HepG2 (cell line): ENCODE measurements around the gene CPNE4. TPM values are rescaled to one million over a fixed set of nuclear protein-coding genes. Genes with fewer than 3 reads are reported as not detected.

Experiments used
- GATAD1 ChIP-seq: IDR thresholded peaks from 2 replicates; pipeline ENCODE4 v1.6.1; 2016; ENCODE audit warnings: missing genetic modification reagents, missing compliant biosample characterization
- HNRNPUL1 ChIP-seq: fragments of 200-400 bp; formaldehyde crosslinking; IDR thresholded peaks from 2 replicates; pipeline ENCODE4 v1.6.1; 2017; ENCODE audit warnings: low read depth, mild to moderate bottlenecking, low read length, moderate library complexity
- NFKBIZ ChIP-seq: IDR thresholded peaks from 2 replicates; pipeline ENCODE4 v1.6.1; 2018; ENCODE audit warnings: missing genetic modification reagents, missing compliant biosample characterization
- PBX2 ChIP-seq: IDR thresholded peaks from 2 replicates; pipeline ENCODE4 v1.6.1; 2016; ENCODE audit warnings: control low read depth
- RARG ChIP-seq: sonication (generic); formaldehyde crosslinking; IDR thresholded peaks from 2 replicates; pipeline ENCODE4 v1.4.0; 2020; ENCODE audit warnings: low read depth, mild to moderate bottlenecking, missing genetic modification reagents
- SETDB1 ChIP-seq: sonication (generic); formaldehyde crosslinking; IDR thresholded peaks from 2 replicates; pipeline ENCODE4 v1.5.1; 2020; ENCODE audit warnings: missing genetic modification reagents, mild to moderate bottlenecking, borderline replicate concordance
- TAF15 ChIP-seq: fragments of 200-400 bp; formaldehyde crosslinking; IDR thresholded peaks from one replicate; pipeline ENCODE4 v1.6.1; 2018; ENCODE audit warnings: mild to moderate bottlenecking, low read depth, low read length; ENCODE audit not compliant: poor library complexity, severe bottlenecking
- TBX3 ChIP-seq: fragments of 450-650 bp; IDR thresholded peaks from 2 replicates; pipeline ENCODE4 v1.6.1; 2017; ENCODE audit warnings: antibody characterized with exemption, mild to moderate bottlenecking, inconsistent platforms, borderline replicate concordance
- ZNF326 ChIP-seq: sonication (generic); formaldehyde crosslinking; IDR thresholded peaks from 2 replicates; pipeline ENCODE4 v1.4.0; 2020; ENCODE audit warnings: missing genetic modification reagents, borderline replicate concordance
- ZNF468 ChIP-seq: sonication (generic); formaldehyde crosslinking; IDR thresholded peaks from 2 replicates; pipeline ENCODE4 v1.8.0; 2022; ENCODE audit warnings: mild to moderate bottlenecking, moderate library complexity, missing genetic modification reagents
- ZNF564 ChIP-seq: sonication (generic); formaldehyde crosslinking; IDR thresholded peaks from 2 replicates; pipeline ENCODE4 v1.8.1; 2023; ENCODE audit warnings: mild to moderate bottlenecking, missing genetic modification reagents
- ZNF850 ChIP-seq: sonication (generic); formaldehyde crosslinking; conservative IDR thresholded peaks from 2 replicates; pipeline ENCODE4 v1.9.0; 2021; ENCODE audit warnings: mild to moderate bottlenecking, missing genetic modification reagents
- polyA plus RNA-seq, 8 experiments: library from polyadenylated mRNA; depleted of rRNA in 3 of 8; stranded (reverse) in 7 of 8; unstranded in 1 of 8; fragments of >200 nt; fragmentation: Illumina TruSeq in 4 of 8; extraction: Trizol in 4 of 8; gene quantifications; 2 replicates each; pipeline versions ENCODE4 v1.2.1 to v1.2.3, GENCODE V29; 2011 to 2016; ENCODE audit warnings: low read depth in 4 of 8, missing spikeins in 1 of 8, mixed read lengths in 1 of 8; ENCODE audit not compliant: insufficient read depth in 1 of 8
- total RNA-seq, 5 experiments: library from RNA; depleted of rRNA; stranded (reverse); fragments of >200 nt; fragmentation: Illumina TruSeq; extraction: Trizol; gene quantifications; 2 replicates each; pipeline ENCODE4 v1.2.3, GENCODE V29; 2016; ENCODE audit warnings: low read depth in 1 of 5
- TF ChIP-seq, protein P1 (sequence below), 2 experiments: fragments of 450-650 bp in 1 of 2; sonication (generic) in 1 of 2; formaldehyde crosslinking in 1 of 2; IDR thresholded peaks; 2 replicates each; pipeline versions ENCODE4 v1.6.1 to v1.8.0; 2016 to 2022; ENCODE audit warnings: antibody characterized with exemption in 1 of 2, mild to moderate bottlenecking in 1 of 2, missing genetic modification reagents in 1 of 2

CPNE4 gene
- total and polyA plus RNA-seq, 2 of the 13 experiments (the other 11 are each of a cell fraction or from before 2014, with no cell fraction given): not detected

DNA sequence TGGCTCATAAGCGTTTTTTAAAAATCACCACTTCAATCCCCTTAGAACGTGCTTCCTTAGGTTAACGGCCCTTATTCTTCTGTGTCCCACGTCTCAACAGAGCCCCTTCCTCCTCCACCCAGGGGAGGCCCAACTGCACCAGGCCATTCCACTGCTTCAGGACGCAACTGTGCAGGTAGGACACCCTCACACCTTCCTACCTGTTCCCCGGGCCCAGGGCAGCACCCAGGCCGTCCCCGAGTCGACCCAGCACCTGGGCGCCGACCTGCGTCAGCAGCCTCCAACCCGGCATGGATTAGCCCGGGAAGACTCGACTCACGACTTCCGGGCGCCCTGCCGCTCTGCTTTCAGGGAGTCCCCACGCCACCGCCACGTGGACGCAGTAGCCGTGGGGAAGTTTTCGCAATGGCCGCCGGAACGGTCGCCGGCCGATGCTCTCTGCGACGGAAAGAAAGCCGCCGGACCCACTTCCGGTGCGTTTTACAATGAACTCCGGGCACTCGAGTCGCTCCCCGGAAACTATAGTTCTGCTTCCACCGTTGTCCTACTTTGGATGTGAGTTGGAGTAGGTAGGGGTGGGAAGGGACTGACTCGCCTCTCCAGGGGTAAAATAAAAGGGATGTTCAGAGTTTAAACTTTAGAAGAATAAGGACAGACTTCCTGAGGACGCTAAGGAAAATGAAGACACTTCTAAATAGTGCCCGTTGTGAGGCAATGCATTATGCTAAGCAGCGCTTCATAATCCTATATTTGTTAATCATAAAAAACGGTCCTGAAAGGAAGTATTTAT is 532.1 kb downstream of the CPNE4 start, which contains the start of gene MRPL3 (continued):
- peak; percentile 98 for TF ChIP-seq GATAD1 (CRISPR knock-in tag)
- TF ChIP-seq, protein P1, sequence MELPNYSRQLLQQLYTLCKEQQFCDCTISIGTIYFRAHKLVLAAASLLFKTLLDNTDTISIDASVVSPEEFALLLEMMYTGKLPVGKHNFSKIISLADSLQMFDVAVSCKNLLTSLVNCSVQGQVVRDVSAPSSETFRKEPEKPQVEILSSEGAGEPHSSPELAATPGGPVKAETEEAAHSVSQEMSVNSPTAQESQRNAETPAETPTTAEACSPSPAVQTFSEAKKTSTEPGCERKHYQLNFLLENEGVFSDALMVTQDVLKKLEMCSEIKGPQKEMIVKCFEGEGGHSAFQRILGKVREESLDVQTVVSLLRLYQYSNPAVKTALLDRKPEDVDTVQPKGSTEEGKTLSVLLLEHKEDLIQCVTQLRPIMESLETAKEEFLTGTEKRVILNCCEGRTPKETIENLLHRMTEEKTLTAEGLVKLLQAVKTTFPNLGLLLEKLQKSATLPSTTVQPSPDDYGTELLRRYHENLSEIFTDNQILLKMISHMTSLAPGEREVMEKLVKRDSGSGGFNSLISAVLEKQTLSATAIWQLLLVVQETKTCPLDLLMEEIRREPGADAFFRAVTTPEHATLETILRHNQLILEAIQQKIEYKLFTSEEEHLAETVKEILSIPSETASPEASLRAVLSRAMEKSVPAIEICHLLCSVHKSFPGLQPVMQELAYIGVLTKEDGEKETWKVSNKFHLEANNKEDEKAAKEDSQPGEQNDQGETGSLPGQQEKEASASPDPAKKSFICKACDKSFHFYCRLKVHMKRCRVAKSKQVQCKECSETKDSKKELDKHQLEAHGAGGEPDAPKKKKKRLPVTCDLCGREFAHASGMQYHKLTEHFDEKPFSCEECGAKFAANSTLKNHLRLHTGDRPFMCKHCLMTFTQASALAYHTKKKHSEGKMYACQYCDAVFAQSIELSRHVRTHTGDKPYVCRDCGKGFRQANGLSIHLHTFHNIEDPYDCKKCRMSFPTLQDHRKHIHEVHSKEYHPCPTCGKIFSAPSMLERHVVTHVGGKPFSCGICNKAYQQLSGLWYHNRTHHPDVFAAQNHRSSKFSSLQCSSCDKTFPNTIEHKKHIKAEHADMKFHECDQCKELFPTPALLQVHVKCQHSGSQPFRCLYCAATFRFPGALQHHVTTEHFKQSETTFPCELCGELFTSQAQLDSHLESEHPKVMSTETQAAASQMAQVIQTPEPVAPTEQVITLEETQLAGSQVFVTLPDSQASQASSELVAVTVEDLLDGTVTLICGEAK (IDR thresholded peaks at IDR 0.05): peak; percentile 95
- TF ChIP-seq, protein P1 (CRISPR knock-in tag; IDR thresholded peaks at IDR 0.05): peak; percentile 95
- TF ChIP-seq TBX3: no peak
- peak; percentile 95 for TF ChIP-seq SETDB1 (CRISPR knock-in tag)
- no peak for TF ChIP-seq HNRNPUL1
- no peak for TF ChIP-seq ZNF326
- peak; percentile 69 for TF ChIP-seq TAF15
- TF ChIP-seq NFKBIZ (CRISPR knock-in tag): peak; percentile 86
- peak; percentile 85 for TF ChIP-seq ZNF564
- TF ChIP-seq PBX2: no peak
- 0 out of 2 replicates have a peak, but pooled peaks have one; percentile 66 for TF ChIP-seq ZNF850 (CRISPR knock-in tag)
- peak; percentile 68; the same call in 1 of the 2 replicates for TF ChIP-seq ZNF468 (CRISPR knock-in tag)
- TF ChIP-seq RARG (CRISPR knock-in tag): no peak
